Measurements from ENCODE around the gene RAB11FIP4. TPM values are rescaled to one million over a fixed set of nuclear protein-coding genes. Genes with fewer than 3 reads are reported as not detected.

The RAB11FIP4 gene
- total and polyA plus RNA-seq, 7 experiments from 2014 or later, result 16.1 to 82.4 (median 55.1) TPM

DNA sequence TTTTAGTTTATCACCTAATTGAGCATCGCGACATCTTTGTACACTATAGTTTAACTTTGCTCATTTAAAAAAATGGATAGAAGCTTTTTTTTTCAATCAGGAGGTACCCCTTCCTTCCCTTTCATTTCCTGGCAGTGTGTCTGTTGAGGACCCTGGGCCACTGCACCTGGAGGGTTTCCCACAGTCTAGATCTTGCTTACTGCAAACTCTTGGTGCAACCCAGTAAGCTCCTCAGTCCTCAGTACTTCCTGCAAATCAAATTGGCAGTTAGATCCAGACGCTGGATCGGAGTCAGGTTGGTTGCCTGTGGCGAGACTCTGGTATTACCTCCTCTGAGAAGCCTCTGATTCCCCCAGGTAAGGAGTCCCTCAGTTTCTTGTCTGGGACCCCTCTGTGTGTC, 162.0 kb downstream of the RAB11FIP4 start:
- Mint-ChIP-seq H3K27ac (peak overlapping the region in 1 of 9 donors; percentile 57), H3K27me3 (peaks cover 0 to 41% (median 0%) of the 10 kb centered on the region in 5 donors), H3K9me3 (peaks cover 0 to 5% (median 0%) of the 10 kb centered on the region in 11 donors), H3K4me1 (peaks cover 8 to 23% (median 18%) of the 10 kb centered on the region in 7 donors), H3K4me3 (peak overlapping the region in 2 of 10 donors; percentile 10 to 34), H3K36me3 (no peaks in the 10 kb centered on the region)
- ChIA-PET CTCF (interaction anchor here (0.6 kb wide), 1 partner anchor 55 kb away, joined by 3 read pairs; no protein-coding TSS in a partner anchor), POLR2A (no interaction called here)
- Histone ChIP-seq H3K4me1 (ENCODE audit: control insufficient read depth in 2 of 2, insufficient read depth in 2 of 2, low read length in 2 of 2) (peaks cover 4 to 8% of the 10 kb centered on the region in 2 donors), H3K4me3 (ENCODE audit: low read length) (no peak overlapping the region), H3K36me3 (ENCODE audit: control insufficient read depth in 2 of 3, insufficient read depth in 3 of 3, low read length in 3 of 3) (peaks cover 0 to 5% (median 0%) of the 10 kb centered on the region in 3 experiments), H3K9me3 (ENCODE audit: control insufficient read depth in 2 of 3, low read length in 3 of 3) (no peaks in the 10 kb centered on the region), H3K27me3 (ENCODE audit: control insufficient read depth in 2 of 2, insufficient read depth in 2 of 2, low read length in 2 of 2) (no peaks in the 10 kb centered on the region), H3K27ac (ENCODE audit: low read depth, low read length) (no peak overlapping the region)
- ATAC-seq (no peak), DNase-seq (no peak)
- intact Hi-C loops (cut with micrococcal nuclease), result loop anchor here in 1 of 2 donors (5.0 kb wide), 2 partner anchors 304 to 349 kb away; partner anchors contain the start of genes COPRS and UTP6

DNA sequence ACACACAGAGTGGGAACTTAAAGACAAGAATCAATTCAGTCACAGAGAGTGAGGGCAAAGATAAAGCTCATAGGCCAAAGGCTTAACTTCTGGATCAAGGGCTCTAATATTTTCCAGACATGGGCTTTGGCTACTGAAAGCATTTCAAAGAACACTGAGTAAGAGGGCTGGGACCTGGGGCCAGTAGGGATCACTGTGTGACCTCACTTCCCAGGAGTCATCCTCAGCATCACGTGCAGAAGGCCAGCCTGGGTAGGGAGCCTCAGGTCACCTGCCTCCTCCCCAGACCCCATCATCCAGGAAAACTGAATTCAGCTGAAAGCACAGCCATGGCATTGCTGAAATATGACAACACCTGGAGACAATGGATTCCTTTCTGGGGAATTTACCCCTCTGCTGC, 163.5 kb downstream of the RAB11FIP4 start:
- POLR2A ChIA-PET, result no interaction called here
- no peak overlapping the region for H3K27ac ChIP-seq (ENCODE audit: low read depth, low read length)
- CTCF ChIA-PET, result no interaction called here

GRCh38 chr17:31556969-31557645, 165.6 kb downstream of the RAB11FIP4 start:
- no peak overlapping the region for H3K27ac ChIP-seq (ENCODE audit: low read depth, low read length)
- no peaks in the 10 kb centered on the region for H3K9me3 ChIP-seq (ENCODE audit: control insufficient read depth in 2 of 3, low read length in 3 of 3)
- Mint-ChIP-seq H3K27me3 (peaks cover 0 to 51% (median 0%) of the 10 kb centered on the region in 5 donors), H3K9me3 (no peaks in the 10 kb centered on the region), H3K27ac (peak overlapping the region in 1 of 9 donors; percentile 49), H3K36me3 (no peaks in the 10 kb centered on the region), H3K4me3 (peak overlapping the region in 2 of 10 donors; percentile 13 to 33), H3K4me1 (peaks cover 7 to 27% (median 18%) of the 10 kb centered on the region in 7 donors)
- ATAC-seq, result no peak
- intact Hi-C loops (cut with micrococcal nuclease), result loop anchor here (1.0 to 5.0 kb wide), 2 partner anchors 285 kb away; no protein-coding TSS in a partner anchor
- no peak for DNase-seq
- H3K4me1 ChIP-seq (ENCODE audit: control insufficient read depth in 2 of 2, insufficient read depth in 2 of 2, low read length in 2 of 2), result peaks cover 0 to 6% of the 10 kb centered on the region in 2 donors
- POLR2A ChIA-PET, result no interaction called here
- no peaks in the 10 kb centered on the region for H3K27me3 ChIP-seq (ENCODE audit: control insufficient read depth in 2 of 2, insufficient read depth in 2 of 2, low read length in 2 of 2)
- CTCF ChIA-PET, result no interaction called here
- no peak overlapping the region for H3K4me3 ChIP-seq (ENCODE audit: low read length)
- H3K36me3 ChIP-seq (ENCODE audit: control insufficient read depth in 2 of 3, insufficient read depth in 3 of 3, low read length in 3 of 3), result no peaks in the 10 kb centered on the region

More for the DNA sequence above, 163.5 kb downstream of the RAB11FIP4 start:
- no peak overlapping the region for H3K4me3 ChIP-seq (ENCODE audit: low read length)
- peaks cover 6 to 8% of the 10 kb centered on the region in 2 donors for H3K4me1 ChIP-seq (ENCODE audit: control insufficient read depth in 2 of 2, insufficient read depth in 2 of 2, low read length in 2 of 2)
- ATAC-seq (no peak), DNase-seq (no peak)
- Mint-ChIP-seq H3K4me1 (peaks cover 8 to 19% (median 12%) of the 10 kb centered on the region in 7 donors), H3K36me3 (no peaks in the 10 kb centered on the region), H3K4me3 (peak overlapping the region in 1 of 10 donors; percentile 38), H3K9me3 (peaks cover 0 to 4% (median 0%) of the 10 kb centered on the region in 11 donors), H3K27me3 (peaks cover 0 to 42% (median 0%) of the 10 kb centered on the region in 5 donors), H3K27ac (no peak overlapping the region)
- no peaks in the 10 kb centered on the region for H3K36me3 ChIP-seq (ENCODE audit: control insufficient read depth in 2 of 3, insufficient read depth in 3 of 3, low read length in 3 of 3)
- H3K9me3 ChIP-seq (ENCODE audit: control insufficient read depth in 2 of 3, low read length in 3 of 3), result no peaks in the 10 kb centered on the region
- intact Hi-C loops (cut with micrococcal nuclease), result loop anchor here in 1 of 2 donors (5.0 kb wide), 3 partner anchors 287 to 347 kb away; partner anchors contain the start of genes COPRS and UTP6
- no peaks in the 10 kb centered on the region for H3K27me3 ChIP-seq (ENCODE audit: control insufficient read depth in 2 of 2, insufficient read depth in 2 of 2, low read length in 2 of 2)

- ATAC-seq (peak; percentile 93), DNase-seq (peak in 8 of 9 donors; percentile 22 to 74 (median 29))
- no peaks in the 10 kb centered on the region for H3K36me3 ChIP-seq (ENCODE audit: control insufficient read depth in 2 of 3, insufficient read depth in 3 of 3, low read length in 3 of 3)
- no peak overlapping the region for H3K27ac Mint-ChIP-seq
- peak overlapping the region; percentile 51 for H3K27ac ChIP-seq (ENCODE audit: low read depth, low read length)
- H3K36me3 Mint-ChIP-seq, result no peaks in the 10 kb centered on the region
- peak overlapping the region; percentile 42 for H3K4me3 ChIP-seq (ENCODE audit: low read length)
- H3K9me3 ChIP-seq (ENCODE audit: control insufficient read depth in 2 of 3, low read length in 3 of 3), result no peaks in the 10 kb centered on the region
- peak overlapping the region; percentile 50 to 82 (median 74) for H3K4me3 Mint-ChIP-seq
- no peaks in the 10 kb centered on the region for H3K27me3 ChIP-seq (ENCODE audit: control insufficient read depth in 2 of 2, insufficient read depth in 2 of 2, low read length in 2 of 2)
- POLR2A ChIA-PET, result interaction anchor here (1.1 kb wide), 1 partner anchor 15 kb away, joined by 3 read pairs; no protein-coding TSS in a partner anchor
- CTCF ChIA-PET, result interaction anchor here (0.7 kb wide), 1 partner anchor 102 kb away, joined by 3 read pairs; no protein-coding TSS in a partner anchor
- H3K4me1 ChIP-seq (ENCODE audit: control insufficient read depth in 2 of 2, insufficient read depth in 2 of 2, low read length in 2 of 2), result peaks cover 0 to 6% of the 10 kb centered on the region in 2 donors
- H3K27me3 Mint-ChIP-seq, result peaks cover 0 to 39% (median 0%) of the 10 kb centered on the region in 5 donors
- intact Hi-C loops (cut with micrococcal nuclease), result loop anchor here (1.0 to 5.0 kb wide), 2 partner anchors 9 to 283 kb away; no protein-coding TSS in a partner anchor
- no peaks in the 10 kb centered on the region for H3K9me3 Mint-ChIP-seq
- H3K4me1 Mint-ChIP-seq, result peaks cover 7 to 29% (median 17%) of the 10 kb centered on the region in 7 donors
Observed at GRCh38 chr17:31558748-31559583, 167.5 kb downstream of the RAB11FIP4 start.

- Mint-ChIP-seq H3K27me3 (peaks cover 0 to 31% (median 0%) of the 10 kb centered on the region in 5 donors), H3K4me3 (peak overlapping the region; percentile 37 to 82 (median 74)), H3K4me1 (peaks cover 7 to 29% (median 17%) of the 10 kb centered on the region in 7 donors), H3K27ac (no peak overlapping the region), H3K9me3 (no peaks in the 10 kb centered on the region), H3K36me3 (no peaks in the 10 kb centered on the region)
- CTCF ChIA-PET, result no interaction called here
- Histone ChIP-seq H3K4me1 (ENCODE audit: control insufficient read depth in 2 of 2, insufficient read depth in 2 of 2, low read length in 2 of 2) (peaks cover 0 to 6% of the 10 kb centered on the region in 2 donors), H3K36me3 (ENCODE audit: control insufficient read depth in 2 of 3, insufficient read depth in 3 of 3, low read length in 3 of 3) (no peaks in the 10 kb centered on the region), H3K27ac (ENCODE audit: low read depth, low read length) (no peak overlapping the region), H3K4me3 (ENCODE audit: low read length) (no peak overlapping the region), H3K9me3 (ENCODE audit: control insufficient read depth in 2 of 3, low read length in 3 of 3) (no peaks in the 10 kb centered on the region), H3K27me3 (ENCODE audit: control insufficient read depth in 2 of 2, insufficient read depth in 2 of 2, low read length in 2 of 2) (no peaks in the 10 kb centered on the region)
- intact Hi-C loops (cut with micrococcal nuclease), result loop anchor here (1.0 to 5.0 kb wide), 2 partner anchors 10 to 282 kb away; no protein-coding TSS in a partner anchor
- DNase-seq (no peak), ATAC-seq (no peak)
- POLR2A ChIA-PET, result no interaction called here
Observed at GRCh38 chr17:31559584-31560501, 168.4 kb downstream of the RAB11FIP4 start.
